Endodermal cell (in vitro differentiated cells): ENCODE data around the gene ZMIZ1. TPM values are rescaled to one million over a fixed set of nuclear protein-coding genes. Genes with fewer than 3 reads are reported as not detected.

Experiments used
- DNase-seq: peaks from one replicate; pipeline ENCODE4 v3.0.0-alpha.2; 2017
- H3K27ac ChIP-seq: 2 replicates; pipeline ENCODE4 v1.5.1; 2013; ENCODE audit warnings: mild to moderate bottlenecking, low read depth, low read length, moderate library complexity
- H3K27me3 ChIP-seq: 2 replicates; pipeline ENCODE4 v1.6.1; 2013; ENCODE audit warnings: mild to moderate bottlenecking, low read length, moderate library complexity; ENCODE audit not compliant: insufficient read depth, control insufficient read depth, poor library complexity, severe bottlenecking
- H3K36me3 ChIP-seq: 2 replicates; pipeline ENCODE4 v1.7.0; 2013; ENCODE audit warnings: mild to moderate bottlenecking, low read length, moderate library complexity; ENCODE audit not compliant: control insufficient read depth, insufficient read depth
- H3K4me1 ChIP-seq: one replicate; pipeline ENCODE4 v1.7.0; 2013; ENCODE audit warnings: low read length; ENCODE audit not compliant: control insufficient read depth, insufficient read depth
- H3K4me3 ChIP-seq: 2 replicates; pipeline ENCODE4 v1.5.1; 2013; ENCODE audit warnings: mild to moderate bottlenecking, low read length, moderate library complexity
- H3K9ac ChIP-seq: 2 replicates; pipeline ENCODE4 v1.6.1; 2013; ENCODE audit warnings: mild to moderate bottlenecking, low read length, moderate library complexity; ENCODE audit not compliant: poor library complexity, severe bottlenecking; ENCODE audit errors: extremely low read depth
- H3K9me3 ChIP-seq: 2 replicates; pipeline ENCODE4 v1.6.1; 2013; ENCODE audit warnings: mild to moderate bottlenecking, low read length, moderate library complexity; ENCODE audit not compliant: control insufficient read depth
- H3K27ac Mint-ChIP-seq: 2 replicates; pipeline ENCODE4 v1.8.0; 2020; ENCODE audit warnings: mixed read lengths
- H3K27me3 Mint-ChIP-seq: 2 replicates; pipeline ENCODE4 v1.8.0; 2021; ENCODE audit warnings: mild to moderate bottlenecking, mixed read lengths; ENCODE audit not compliant: insufficient read depth
- H3K36me3 Mint-ChIP-seq: 2 replicates; pipeline ENCODE4 v1.8.0; 2020; ENCODE audit warnings: low read depth, mixed read lengths
- H3K4me1 Mint-ChIP-seq: 2 replicates; pipeline ENCODE4 v1.8.0; 2020; ENCODE audit warnings: mixed read lengths
- H3K4me3 Mint-ChIP-seq: 2 replicates; pipeline ENCODE4 v1.8.0; 2020; ENCODE audit warnings: mild to moderate bottlenecking, moderate library complexity, mixed read lengths
- H3K9me3 Mint-ChIP-seq: 2 replicates; pipeline ENCODE4 v1.8.0; 2020; ENCODE audit warnings: mild to moderate bottlenecking, mixed read lengths
- CTCF ChIP-seq: fragments of 200-600 bp; sonication (generic); conservative IDR thresholded peaks from 2 replicates; pipeline ENCODE4 v1.5.0; 2021; ENCODE audit warnings: antibody characterized with exemption, mild to moderate bottlenecking
- whole genome bisulfite sequencing, 2 experiments: methylation state at CpG; one replicate each; pipeline versions ENCODE4 v1.1.5 to v1.1.7; 2013; ENCODE audit warnings: missing lambda C conversion rate in 2 of 2, mixed read lengths in 1 of 2; ENCODE audit not compliant: insufficient coverage in 1 of 2, insufficient read length in 1 of 2; 5-methylcytosine and 5-hydroxymethylcytosine counted together
- total RNA-seq, 2 donors: library from RNA; stranded (reverse); fragmentation: NEBNext Ultra II Directional in 1 of 2; extraction: Animal tissue kit (Norgen Biotek cat#: 25700) in 1 of 2; gene quantifications; 2 replicates in 1 of 2; 3 replicates in 1 of 2; pipeline ENCODE4 v1.2.1, GENCODE V29; 2021

Gene ZMIZ1
- total RNA-seq, 2 donors from 2014 or later: 65.3 to 67.5 TPM

- DNase-seq: peak; percentile 67
- peak overlapping the region; percentile 15 for H3K9ac ChIP-seq
- H3K9me3 ChIP-seq: no peaks in the 10 kb centered on the region
- no peak for TF ChIP-seq CTCF
- H3K4me3 ChIP-seq: no peak overlapping the region
- Mint-ChIP-seq H3K4me3 (no peak overlapping the region), H3K9me3 (no peaks in the 10 kb centered on the region), H3K27ac (peak overlapping the region; percentile 13), H3K36me3 (peaks cover 19% of the 10 kb centered on the region), H3K27me3 (no peaks in the 10 kb centered on the region), H3K4me1 (peaks cover 76% of the 10 kb centered on the region)
- peaks cover 26% of the 10 kb centered on the region for H3K36me3 ChIP-seq
- H3K27me3 ChIP-seq: no peaks in the 10 kb centered on the region
- H3K27ac ChIP-seq: peak overlapping the region; percentile 41
- WGBS, 2 experiments: 50 to 66% methylated on average over 3 to 7 of the region's 7 CpGs
- peaks cover 28% of the 10 kb centered on the region for H3K4me1 ChIP-seq
Measured at GRCh38 chr10:79132681-79133381, 64.1 kb downstream of the ZMIZ1 start.

- no peak overlapping the region for H3K27ac Mint-ChIP-seq
Measured at GRCh38 chr10:79133416-79133815, 64.7 kb downstream of the ZMIZ1 start.

GRCh38 chr10:79135790-79136189, 67.0 kb downstream of the ZMIZ1 start:
- TF ChIP-seq CTCF: no peak

More at GRCh38 chr10:79133416-79133815, 64.7 kb downstream of the ZMIZ1 start:
- Mint-ChIP-seq H3K4me3 (no peak overlapping the region), H3K27me3 (no peaks in the 10 kb centered on the region), H3K9me3 (no peaks in the 10 kb centered on the region), H3K4me1 (peaks cover 73% of the 10 kb centered on the region), H3K36me3 (peaks cover 19% of the 10 kb centered on the region)
- H3K4me1 ChIP-seq: peaks cover 28% of the 10 kb centered on the region
- TF ChIP-seq CTCF: no peak
- no peak overlapping the region for H3K4me3 ChIP-seq
- no peaks in the 10 kb centered on the region for H3K27me3 ChIP-seq
- no peak overlapping the region for H3K9ac ChIP-seq
- 92% methylated on average over 2 of the region's 2 CpGs; no CpG with 5 or more reads in 1 of the 2 experiments for WGBS, 2 experiments
- peak overlapping the region; percentile 41 for H3K27ac ChIP-seq
- no peaks in the 10 kb centered on the region for H3K9me3 ChIP-seq
- DNase-seq: no peak
- H3K36me3 ChIP-seq: peaks cover 26% of the 10 kb centered on the region

More at GRCh38 chr10:79135790-79136189, 67.0 kb downstream of the ZMIZ1 start:
- peak overlapping the region; percentile 80 for H3K27ac Mint-ChIP-seq
- Histone ChIP-seq H3K9me3 (no peaks in the 10 kb centered on the region), H3K27ac (peak overlapping the region; percentile 45), H3K27me3 (no peaks in the 10 kb centered on the region), H3K4me1 (peaks cover 9% of the 10 kb centered on the region), H3K36me3 (peaks cover 32% of the 10 kb centered on the region), H3K4me3 (no peak overlapping the region), H3K9ac (no peak overlapping the region)
- peaks cover 30% of the 10 kb centered on the region for H3K36me3 Mint-ChIP-seq
- peaks cover 63% of the 10 kb centered on the region for H3K4me1 Mint-ChIP-seq
- DNase-seq: no peak
- 81 to 100% methylated on average over 3 to 9 of the region's 9 CpGs for WGBS, 2 experiments
- H3K9me3 Mint-ChIP-seq: no peaks in the 10 kb centered on the region
- no peaks in the 10 kb centered on the region for H3K27me3 Mint-ChIP-seq
- no peak overlapping the region for H3K4me3 Mint-ChIP-seq
